Measurements from ENCODE around the gene AK6. TPM values are rescaled to one million over a fixed set of nuclear protein-coding genes. Genes with fewer than 3 reads are reported as not detected.

The AK6 gene
- total RNA-seq, 1 donor from 2014 or later = 31.0 TPM

GRCh38 chr5:69308046-69308553 lies 61.2 kb downstream of the AK6 start:
- no peak for DNase-seq (ENCODE audit: extremely low spot score, unreplicated experiment)
- H3K4me3 Mint-ChIP-seq (ENCODE audit: unreplicated experiment) = no peak overlapping the region
- peaks cover 2% of the 10 kb centered on the region for H3K36me3 Mint-ChIP-seq (ENCODE audit: unreplicated experiment)
- no peaks in the 10 kb centered on the region for H3K27me3 Mint-ChIP-seq (ENCODE audit: unreplicated experiment)
- no peaks in the 10 kb centered on the region for H3K4me1 Mint-ChIP-seq (ENCODE audit: unreplicated experiment)
- no peak for TF ChIP-seq CTCF (IDR thresholded peaks at IDR 0.05)
- H3K9me3 Mint-ChIP-seq (ENCODE audit: unreplicated experiment) = no peaks in the 10 kb centered on the region
- no peak overlapping the region for H3K27ac Mint-ChIP-seq (ENCODE audit: unreplicated experiment)

- Mint-ChIP-seq H3K9me3 (ENCODE audit: unreplicated experiment) (no peaks in the 10 kb centered on the region), H3K4me3 (ENCODE audit: unreplicated experiment) (no peak overlapping the region), H3K27me3 (ENCODE audit: unreplicated experiment) (no peaks in the 10 kb centered on the region), H3K4me1 (ENCODE audit: unreplicated experiment) (no peaks in the 10 kb centered on the region), H3K36me3 (ENCODE audit: unreplicated experiment) (peaks cover 2% of the 10 kb centered on the region), H3K27ac (ENCODE audit: unreplicated experiment) (no peak overlapping the region)
- no peak for DNase-seq (ENCODE audit: extremely low spot score, unreplicated experiment)
- no peak for TF ChIP-seq CTCF (IDR thresholded peaks at IDR 0.05)
These were observed 63.8 kb downstream of the AK6 start for GRCh38 chr5:69305512-69305911.

Other genes starting within 250 kb of the AK6 start
- gene CCNB1, start 202.4 kb downstream of the AK6 start, total RNA-seq = 38.5 and 39.3 TPM in 2 replicates
- 5.3 and 7.7 TPM in 2 replicates for gene CENPH, start 179.9 kb downstream of the AK6 start, total RNA-seq
- 32.5 and 35.4 TPM in 2 replicates for gene CDK7, start 134.6 kb downstream of the AK6 start, total RNA-seq
- gene CCDC125, start 36.7 kb downstream of the AK6 start, total RNA-seq = 2.4 and 2.6 TPM in 2 replicates
- gene TAF9, start within 50 bp of the AK6 start, total RNA-seq = 66.9 and 69.3 TPM in 2 replicates
- 30.1 and 30.6 TPM in 2 replicates for gene RAD17, start 298 bp upstream of the AK6 start, total RNA-seq
- gene MARVELD2, start 45.6 kb upstream of the AK6 start, total RNA-seq = 0.38 and 0.71 TPM in 2 replicates
- gene OCLN, start 123.3 kb upstream of the AK6 start, total RNA-seq = 4.4 and 4.5 TPM in 2 replicates
- 32.0 and 35.6 TPM in 2 replicates for gene GTF2H2C, start 190.7 kb upstream of the AK6 start, total RNA-seq